H9 (cell line): Measurements from ENCODE around the gene IL1B. TPM values are rescaled to one million over a fixed set of nuclear protein-coding genes. Genes with fewer than 3 reads are reported as not detected.

Source experiments
- DNase-seq: peaks from one replicate; pipeline ENCODE4 v3.0.0-alpha.2; 2017
- H2AFZ ChIP-seq: one replicate; pipeline ENCODE4 v1.6.1; 2013; ENCODE audit warnings: mild to moderate bottlenecking, low read length, control low read depth, moderate library complexity
- H2AK5ac ChIP-seq: 2 replicates; pipeline ENCODE4 v1.6.1; 2013; ENCODE audit warnings: low read length, control low read depth, mixed read lengths; ENCODE audit not compliant: insufficient read length
- H2BK120ac ChIP-seq: one replicate; pipeline ENCODE4 v1.6.1; 2013; ENCODE audit warnings: low read depth, mild to moderate bottlenecking, low read length, control low read depth, inconsistent platforms; ENCODE audit not compliant: poor library complexity, severe bottlenecking
- H2BK12ac ChIP-seq: 2 replicates; pipeline ENCODE4 v1.6.1; 2013; ENCODE audit warnings: low read length, control low read depth, mixed read lengths, low read depth; ENCODE audit not compliant: insufficient read length
- H2BK15ac ChIP-seq: 2 replicates; pipeline ENCODE4 v1.6.1; 2013; ENCODE audit warnings: low read depth, low read length, control low read depth
- H2BK20ac ChIP-seq: one replicate; pipeline ENCODE4 v1.6.1; 2013; ENCODE audit warnings: low read depth, mild to moderate bottlenecking, low read length, control low read depth, inconsistent platforms; ENCODE audit not compliant: poor library complexity, severe bottlenecking
- H2BK5ac ChIP-seq: 2 replicates; pipeline ENCODE4 v1.6.1; 2013; ENCODE audit warnings: low read length, control low read depth, mixed read lengths; ENCODE audit not compliant: insufficient read length
- H3K14ac ChIP-seq: 2 replicates; pipeline ENCODE4 v1.6.1; 2013; ENCODE audit warnings: low read length, control low read depth; ENCODE audit not compliant: insufficient read depth
- H3K18ac ChIP-seq: 2 replicates; pipeline ENCODE4 v1.6.1; 2013; ENCODE audit warnings: low read depth, mild to moderate bottlenecking, mixed read lengths, low read length, control low read depth; ENCODE audit not compliant: insufficient read length
- H3K23ac ChIP-seq: 2 replicates; pipeline ENCODE4 v1.6.1; 2013; ENCODE audit warnings: low read length, control low read depth, mixed read lengths, low read depth; ENCODE audit not compliant: insufficient read length
- H3K23me2 ChIP-seq: 2 replicates; pipeline ENCODE4 v1.6.1; 2013; ENCODE audit warnings: low read depth, mild to moderate bottlenecking, mixed read lengths, low read length, control low read depth; ENCODE audit not compliant: insufficient read length, poor library complexity, severe bottlenecking
- H3K27ac ChIP-seq: 2 replicates; pipeline ENCODE4 v1.5.1; 2013; ENCODE audit warnings: low read length, control low read depth, mixed read lengths, low read depth; ENCODE audit not compliant: insufficient read length
- H3K27me3 ChIP-seq: 2 replicates; pipeline ENCODE4 v1.6.1; 2013; ENCODE audit warnings: low read length, control low read depth, inconsistent platforms; ENCODE audit not compliant: insufficient read depth
- H3K4ac ChIP-seq: 2 replicates; pipeline ENCODE4 v1.6.1; 2013; ENCODE audit warnings: low read depth, mild to moderate bottlenecking, control low read depth, inconsistent platforms, low read length, moderate library complexity
- H3K4me1 ChIP-seq: 2 replicates; pipeline ENCODE4 v1.6.1; 2013; ENCODE audit warnings: low read length, control low read depth, inconsistent platforms; ENCODE audit not compliant: insufficient read depth
- H3K4me2 ChIP-seq: 2 replicates; pipeline ENCODE4 v1.6.1; 2013; ENCODE audit warnings: low read length, control low read depth, mixed read lengths; ENCODE audit not compliant: insufficient read length, insufficient read depth
- H3K56ac ChIP-seq: 2 replicates; pipeline ENCODE4 v1.6.1; 2013; ENCODE audit warnings: low read depth, mild to moderate bottlenecking, mixed read lengths, low read length, control low read depth; ENCODE audit not compliant: insufficient read length
- H3K79me1 ChIP-seq: 2 replicates; pipeline ENCODE4 v1.6.1; 2013; ENCODE audit warnings: low read depth, mild to moderate bottlenecking, moderate library complexity, low read length, control low read depth, inconsistent platforms; ENCODE audit not compliant: insufficient read depth, poor library complexity, severe bottlenecking
- H3K79me2 ChIP-seq: 2 replicates; pipeline ENCODE4 v1.6.1; 2013; ENCODE audit warnings: low read length, control low read depth, inconsistent platforms; ENCODE audit not compliant: insufficient read depth
- H3K9ac ChIP-seq: 2 replicates; pipeline ENCODE4 v1.6.1; 2013; ENCODE audit warnings: low read length, control low read depth, mixed read lengths; ENCODE audit not compliant: insufficient read length; ENCODE audit errors: extremely low read depth
- H3K9me3 ChIP-seq: one replicate; pipeline ENCODE4 v1.6.1; 2013; ENCODE audit warnings: low read depth, low read length, inconsistent platforms; ENCODE audit not compliant: control insufficient read depth
- H3T11ph ChIP-seq: one replicate; pipeline ENCODE4 v1.6.1; 2013; ENCODE audit warnings: mild to moderate bottlenecking, low read length, control low read depth, inconsistent platforms
- H4K20me1 ChIP-seq: one replicate; pipeline ENCODE4 v1.6.1; 2013; ENCODE audit not compliant: control insufficient read depth, insufficient read length, insufficient read depth
- H4K5ac ChIP-seq: 2 replicates; pipeline ENCODE4 v1.6.1; 2013; ENCODE audit warnings: low read depth, mild to moderate bottlenecking, mixed read lengths, low read length, control low read depth; ENCODE audit not compliant: insufficient read length
- H4K8ac ChIP-seq: replicated peaks from 2 replicates; pipeline ENCODE4 v1.6.1; 2013; ENCODE audit warnings: low read length, control low read depth, mixed read lengths, low read depth; ENCODE audit not compliant: insufficient read length
- H4K91ac ChIP-seq: 2 replicates; pipeline ENCODE4 v1.6.1; 2013; ENCODE audit warnings: low read depth, mild to moderate bottlenecking, moderate library complexity, mixed read lengths, low read length, control low read depth; ENCODE audit not compliant: insufficient read length
- H3K27ac Mint-ChIP-seq, 3 experiments: 2 replicates in 2 of 3; 3 replicates in 1 of 3; pipeline ENCODE4 v1.8.0; 2020 to 2021; ENCODE audit warnings: mixed read lengths in 3 of 3, mild to moderate bottlenecking in 1 of 3, moderate library complexity in 1 of 3
- H3K27me3 Mint-ChIP-seq: 2 replicates; pipeline ENCODE4 v1.8.0; 2021; ENCODE audit warnings: low read depth, mild to moderate bottlenecking, moderate library complexity, mixed read lengths
- H3K36me3 Mint-ChIP-seq, 3 experiments: 2 replicates in 2 of 3; 3 replicates in 1 of 3; pipeline ENCODE4 v1.8.0; 2020 to 2021; ENCODE audit warnings: low read depth in 3 of 3, mixed read lengths in 3 of 3; ENCODE audit not compliant: insufficient read depth in 1 of 3
- H3K4me1 Mint-ChIP-seq, 2 experiments: 2 replicates each; pipeline ENCODE4 v1.8.0; 2020; ENCODE audit warnings: mixed read lengths in 2 of 2
- H3K4me3 Mint-ChIP-seq, 2 experiments: 2 replicates in 1 of 2; 3 replicates in 1 of 2; pipeline ENCODE4 v1.8.0; 2020 to 2021; ENCODE audit warnings: mild to moderate bottlenecking in 2 of 2, mixed read lengths in 2 of 2, moderate library complexity in 1 of 2
- H3K9me3 Mint-ChIP-seq, 2 experiments: 2 replicates in 1 of 2; 3 replicates in 1 of 2; pipeline ENCODE4 v1.8.0; 2020; ENCODE audit warnings: mild to moderate bottlenecking in 2 of 2, mixed read lengths in 2 of 2, moderate library complexity in 1 of 2
- WGBS: extraction: QIAGEN DNeasy Blood & Tissue Kit; methylation state at CpG from one replicate; pipeline ENCODE4 v1.1.7; 2013; ENCODE audit warnings: missing lambda C conversion rate, low lambda C conversion rate, mixed read lengths; ENCODE audit not compliant: insufficient read length; ENCODE audit errors: extremely low coverage; 5-methylcytosine and 5-hydroxymethylcytosine counted together
- total RNA-seq: library from RNA; stranded (reverse); gene quantifications from 2 replicates; pipeline ENCODE4 v1.2.1, GENCODE V29; 2021
- TF ChIP-seq, protein P1 (sequence below): fragments of 200-600 bp; sonication (generic); conservative IDR thresholded peaks from 3 replicates; pipeline ENCODE4 v1.8.0; 2021; ENCODE audit warnings: antibody characterized with exemption, mild to moderate bottlenecking

IL1B gene
- total RNA-seq, 1 experiment from 2014 or later: not detected

GRCh38 chr2:112818094-112818902, 18.3 kb downstream of the IL1B start:
- no peak overlapping the region for H3K4me2 ChIP-seq
- Mint-ChIP-seq H3K27ac (peak overlapping the region; percentile 15 to 83 (median 83); a peak in 5 of 7 replicates), H3K27me3 (no peaks in the 10 kb centered on the region), H3K36me3 (peaks cover 0 to 2% (median 0%) of the 10 kb centered on the region in 3 experiments; a peak in 2 of 7 replicates), H3K4me1 (peaks cover 54% of the 10 kb centered on the region in 2 experiments), H3K9me3 (peaks cover 0 to 3% of the 10 kb centered on the region in 2 experiments; a peak in 2 of 5 replicates), H3K4me3 (no peak overlapping the region)
- no peak overlapping the region for H3T11ph ChIP-seq
- H4K91ac ChIP-seq: no peak overlapping the region
- WGBS: no CpG with 5 or more reads among the region's 3 CpGs
- TF ChIP-seq, protein P1, sequence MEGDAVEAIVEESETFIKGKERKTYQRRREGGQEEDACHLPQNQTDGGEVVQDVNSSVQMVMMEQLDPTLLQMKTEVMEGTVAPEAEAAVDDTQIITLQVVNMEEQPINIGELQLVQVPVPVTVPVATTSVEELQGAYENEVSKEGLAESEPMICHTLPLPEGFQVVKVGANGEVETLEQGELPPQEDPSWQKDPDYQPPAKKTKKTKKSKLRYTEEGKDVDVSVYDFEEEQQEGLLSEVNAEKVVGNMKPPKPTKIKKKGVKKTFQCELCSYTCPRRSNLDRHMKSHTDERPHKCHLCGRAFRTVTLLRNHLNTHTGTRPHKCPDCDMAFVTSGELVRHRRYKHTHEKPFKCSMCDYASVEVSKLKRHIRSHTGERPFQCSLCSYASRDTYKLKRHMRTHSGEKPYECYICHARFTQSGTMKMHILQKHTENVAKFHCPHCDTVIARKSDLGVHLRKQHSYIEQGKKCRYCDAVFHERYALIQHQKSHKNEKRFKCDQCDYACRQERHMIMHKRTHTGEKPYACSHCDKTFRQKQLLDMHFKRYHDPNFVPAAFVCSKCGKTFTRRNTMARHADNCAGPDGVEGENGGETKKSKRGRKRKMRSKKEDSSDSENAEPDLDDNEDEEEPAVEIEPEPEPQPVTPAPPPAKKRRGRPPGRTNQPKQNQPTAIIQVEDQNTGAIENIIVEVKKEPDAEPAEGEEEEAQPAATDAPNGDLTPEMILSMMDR: no peak
- no peaks in the 10 kb centered on the region for H3K27me3 ChIP-seq
- H2BK12ac ChIP-seq: no peak overlapping the region
- H3K18ac ChIP-seq: no peak overlapping the region
- no peak for DNase-seq
- no peak overlapping the region for H3K23ac ChIP-seq
- no peaks in the 10 kb centered on the region for H3K79me1 ChIP-seq
- no peak overlapping the region for H2BK120ac ChIP-seq
- no peak overlapping the region for H3K27ac ChIP-seq
- H2AK5ac ChIP-seq: no peak overlapping the region
- H4K20me1 ChIP-seq: no peaks in the 10 kb centered on the region
- no peak overlapping the region for H4K5ac ChIP-seq
- H2AFZ ChIP-seq: no peak overlapping the region
- no peak overlapping the region for H2BK15ac ChIP-seq
- H2BK20ac ChIP-seq: no peak overlapping the region
- no peak overlapping the region for H2BK5ac ChIP-seq
- H4K8ac ChIP-seq: no peak overlapping the region
- no peak overlapping the region for H3K14ac ChIP-seq
- no peak overlapping the region for H3K4ac ChIP-seq
- H3K23me2 ChIP-seq: no peaks in the 10 kb centered on the region
- no peak overlapping the region for H3K56ac ChIP-seq
- no peak overlapping the region for H3K9ac ChIP-seq
- no peaks in the 10 kb centered on the region for H3K79me2 ChIP-seq
- H3K4me1 ChIP-seq: peaks cover 16% of the 10 kb centered on the region; the same call in 1 of the 2 replicates
- H3K9me3 ChIP-seq: no peaks in the 10 kb centered on the region
